GM03348 (cell line): ENCODE results near the gene C10orf105.

Experiments
- DNase-seq: peaks from one replicate; pipeline ENCODE4 v3.0.0; 2012; ENCODE audit warnings: low spot score

The C10orf105 gene

GRCh38 chr10:71697938-71698709, 21.5 kb downstream of the C10orf105 start:
- no peak for DNase-seq

- DNase-seq: peak; percentile 85
Observed at GRCh38 chr10:71696628-71697326, 22.8 kb downstream of the C10orf105 start.

GRCh38 chr10:71695502-71696476, 23.8 kb downstream of the C10orf105 start:
- no peak for DNase-seq

GRCh38 chr10:71694567-71694968, 25.0 kb downstream of the C10orf105 start:
- DNase-seq: no peak

GRCh38 chr10:71694039-71694501, 25.5 kb downstream of the C10orf105 start:
- DNase-seq: no peak

GRCh38 chr10:71693377-71693776, 26.2 kb downstream of the C10orf105 start:
- DNase-seq: no peak

GRCh38 chr10:71692598-71693306, 26.8 kb downstream of the C10orf105 start:
- no peak for DNase-seq

- no peak for DNase-seq
Observed at GRCh38 chr10:71691405-71691804, 28.2 kb downstream of the C10orf105 start.

GRCh38 chr10:71690094-71690720, 29.4 kb downstream of the C10orf105 start:
- DNase-seq: no peak

- no peak for DNase-seq
Observed at GRCh38 chr10:71688256-71688655, 31.3 kb downstream of the C10orf105 start.

GRCh38 chr10:71687480-71687879, 32.1 kb downstream of the C10orf105 start:
- DNase-seq: no peak

- no peak for DNase-seq
Observed at GRCh38 chr10:71687077-71687476, 32.5 kb downstream of the C10orf105 start.

GRCh38 chr10:71685554-71686232, 33.9 kb downstream of the C10orf105 start:
- DNase-seq: no peak

GRCh38 chr10:71684356-71685173, 35.0 kb downstream of the C10orf105 start:
- DNase-seq: no peak

- no peak for DNase-seq
Observed at GRCh38 chr10:71683301-71683700, 36.3 kb downstream of the C10orf105 start.

GRCh38 chr10:71681977-71682376, 37.6 kb downstream of the C10orf105 start:
- DNase-seq: no peak

GRCh38 chr10:71679425-71679824, 40.2 kb downstream of the C10orf105 start:
- DNase-seq: no peak

GRCh38 chr10:71678057-71678805, 41.3 kb downstream of the C10orf105 start:
- DNase-seq: no peak

- DNase-seq: no peak
Observed at GRCh38 chr10:71677261-71677660, 42.3 kb downstream of the C10orf105 start.
